Stromal cell of bone marrow (primary cell): ENCODE results near the gene SEPTIN8.
A peak's percentile ranks its signal among the peaks of the same experiment; 100 is the strongest.
"Not testable (repeated sequence)": the region's sequence is repeated elsewhere in the genome, so short reads cannot be mapped to it uniquely, and the experiment has no call there.

Experiments used
- DNase-seq: peaks from one replicate; pipeline ENCODE4 v3.0.0-alpha.2; 2012; ENCODE audit warnings: low read depth

SEPTIN8 gene

DNA sequence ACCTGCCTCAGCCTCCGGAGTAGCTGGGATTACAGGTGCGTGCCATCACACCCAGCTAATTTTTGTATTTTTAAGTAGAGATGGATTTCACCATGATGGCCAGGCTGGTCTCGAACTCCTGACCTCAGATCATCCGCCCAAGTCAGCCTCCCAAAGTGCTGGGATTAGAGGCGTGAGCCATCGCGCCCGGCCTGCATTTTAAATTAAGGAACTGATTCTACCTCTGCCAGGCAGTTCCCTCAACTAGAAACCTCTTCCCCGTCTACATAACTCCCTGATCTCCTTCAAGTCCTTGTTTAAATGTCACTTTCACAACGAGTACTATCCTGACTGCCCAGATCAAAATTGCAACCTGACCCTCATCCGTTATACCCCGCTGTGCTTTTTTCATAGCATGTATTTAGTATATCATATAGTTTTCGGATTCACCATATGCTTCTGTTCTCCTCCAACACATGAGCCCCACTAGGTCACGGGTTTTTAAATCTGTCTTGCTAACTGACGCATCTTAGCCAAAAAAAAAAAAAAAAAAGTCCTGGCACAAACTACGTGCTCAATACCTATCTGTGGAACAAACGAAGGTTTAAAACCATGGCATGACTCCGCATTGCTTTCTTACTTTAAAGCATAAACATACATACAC, 35.2 kb upstream of the SEPTIN8 start:
- DNase-seq, result no peak

DNA sequence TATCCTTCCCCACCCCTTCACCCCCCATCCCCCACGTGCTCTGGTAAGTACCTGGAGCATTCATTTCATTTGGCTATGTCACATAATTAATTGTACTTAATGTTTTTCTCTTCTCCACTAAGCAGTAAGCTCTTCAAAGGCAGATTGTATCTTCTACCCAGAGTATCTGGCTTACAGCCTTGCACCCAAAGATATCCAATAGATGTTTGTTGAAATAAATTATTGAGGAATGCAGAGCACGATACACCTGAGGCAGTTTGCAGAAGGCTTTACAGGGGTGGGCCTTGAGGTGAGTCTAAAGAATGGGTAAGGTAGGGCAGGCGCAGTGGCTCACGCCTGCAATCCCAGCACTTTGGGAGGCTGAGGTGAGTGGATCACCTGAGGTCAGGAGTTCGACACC, 33.6 kb upstream of the SEPTIN8 start:
- no peak for DNase-seq

DNA sequence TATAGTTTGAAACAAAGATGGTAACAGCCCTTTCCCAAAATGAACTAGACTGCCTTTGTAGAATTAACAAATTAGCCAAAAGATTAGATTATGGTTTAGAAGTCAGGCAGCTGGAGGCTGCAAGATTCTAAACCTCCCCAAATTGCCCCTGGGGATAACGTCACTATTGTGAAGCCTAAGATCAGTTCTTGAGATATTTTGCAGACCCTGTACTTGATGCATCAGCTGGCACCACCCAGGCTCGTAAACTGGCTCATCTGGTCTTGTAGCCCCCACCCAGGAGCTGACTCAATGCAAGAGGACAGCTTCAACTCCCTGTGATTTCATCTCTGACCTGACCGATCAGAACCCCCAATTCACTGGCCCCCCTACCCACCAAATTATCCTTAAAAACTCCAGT, 31.8 kb upstream of the SEPTIN8 start:
- DNase-seq, result no peak

DNA sequence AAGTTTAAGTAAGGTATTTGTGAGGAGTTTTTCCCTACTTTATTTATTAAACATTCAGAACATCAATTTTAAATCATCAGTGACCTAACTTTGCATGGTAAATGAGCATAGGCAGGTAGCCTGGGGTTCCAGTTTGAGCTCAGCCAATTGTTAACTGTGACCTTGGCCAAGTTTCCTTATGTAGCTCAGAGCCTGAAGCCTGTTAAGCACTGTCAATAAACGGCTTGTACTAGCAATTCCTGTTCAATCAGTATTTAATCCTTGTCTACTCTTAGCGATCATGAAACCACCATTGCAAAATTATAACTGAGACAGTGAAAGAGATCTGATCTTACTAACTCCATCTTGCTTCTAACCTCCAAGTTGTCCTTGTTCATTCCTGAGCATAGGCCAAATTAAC, 31.4 kb upstream of the SEPTIN8 start:
- no peak for DNase-seq

DNA sequence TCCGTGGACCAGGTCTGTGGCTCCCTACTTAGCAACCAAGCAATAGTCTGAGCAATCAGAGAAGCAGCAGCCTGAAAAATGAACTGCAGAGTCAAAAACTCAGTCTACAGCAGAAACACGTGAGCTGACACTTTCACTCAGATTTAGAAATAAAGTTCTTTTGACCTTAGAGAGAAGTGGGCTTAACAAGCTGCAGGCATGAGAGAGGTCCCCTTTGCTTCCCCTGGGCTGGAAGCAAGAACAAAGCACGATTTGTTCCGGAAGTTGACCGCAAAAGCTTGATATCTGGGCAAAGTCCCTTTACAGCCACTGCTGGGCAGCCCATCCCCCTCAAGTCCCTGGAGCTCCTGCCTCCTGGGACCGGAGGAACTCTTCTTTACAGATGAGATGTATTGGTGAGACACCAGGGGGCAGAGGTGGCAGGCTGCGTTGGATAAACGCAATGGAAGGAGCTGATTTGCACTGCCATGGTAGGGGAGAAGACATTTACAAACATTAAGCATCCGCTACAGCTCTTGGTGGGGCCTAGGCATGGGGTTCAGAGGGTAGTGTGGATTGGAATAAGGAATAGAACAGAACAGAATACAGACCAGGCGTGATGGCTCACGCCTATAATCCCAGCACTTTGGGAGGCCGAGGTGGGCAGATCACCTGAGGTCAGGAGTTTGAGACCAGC, 30.3 kb upstream of the SEPTIN8 start:
- no peak for DNase-seq

DNA sequence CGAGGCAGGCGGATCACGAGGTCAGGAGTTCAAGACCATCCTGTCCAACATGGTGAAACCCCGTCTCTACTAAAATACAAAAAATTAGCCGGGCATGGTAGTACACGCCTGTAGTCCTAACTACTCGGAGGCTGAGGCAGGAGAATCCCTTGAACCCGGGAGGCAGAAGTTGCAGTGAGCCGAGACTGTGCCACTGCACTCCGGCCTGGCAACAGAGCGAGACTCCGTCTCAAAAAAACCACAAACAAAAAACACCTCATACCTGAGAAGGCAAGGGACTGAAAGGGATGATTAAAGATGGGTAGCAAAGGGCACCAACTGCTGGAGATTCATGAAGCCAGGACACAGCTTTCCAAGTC, 29.7 kb upstream of the SEPTIN8 start:
- DNase-seq, result not testable (repeated sequence)

DNA sequence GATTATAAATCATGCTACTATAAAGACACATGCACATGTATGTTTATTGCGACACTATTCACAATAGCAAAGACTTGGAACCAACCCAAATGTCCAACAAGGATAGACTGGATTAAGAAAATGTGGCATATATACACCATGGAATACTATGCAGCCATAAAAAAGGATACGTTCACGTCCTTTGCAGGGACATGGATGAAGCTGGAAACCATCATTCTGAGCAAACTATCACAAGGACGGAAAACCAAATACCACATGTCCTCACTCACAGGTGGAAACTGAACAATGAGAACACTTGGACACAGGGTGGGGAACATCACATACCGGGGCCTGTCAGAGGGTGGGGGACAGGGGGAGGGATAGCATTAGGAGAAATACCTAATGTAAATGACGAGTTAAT, 28.8 kb upstream of the SEPTIN8 start:
- not testable (repeated sequence) for DNase-seq

DNA sequence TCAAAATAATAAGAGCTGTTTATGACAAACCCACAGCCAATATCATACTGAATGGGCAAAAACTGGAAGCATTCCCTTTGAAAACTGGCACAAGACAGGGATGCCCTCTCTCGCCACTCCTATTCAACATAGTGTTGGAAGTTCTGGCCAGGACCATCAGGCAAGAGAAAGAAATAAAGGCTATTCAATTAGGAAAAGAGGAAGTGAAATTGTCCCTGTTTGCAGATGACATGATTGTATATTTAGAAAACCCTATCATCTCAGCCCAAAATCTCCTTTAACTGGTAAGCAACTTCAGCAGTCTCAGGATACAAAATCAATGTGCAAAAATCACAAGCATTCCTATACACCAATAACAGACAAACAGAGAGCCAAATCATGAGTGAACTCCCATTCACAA, 27.2 kb upstream of the SEPTIN8 start:
- DNase-seq, result not testable (repeated sequence)

DNA sequence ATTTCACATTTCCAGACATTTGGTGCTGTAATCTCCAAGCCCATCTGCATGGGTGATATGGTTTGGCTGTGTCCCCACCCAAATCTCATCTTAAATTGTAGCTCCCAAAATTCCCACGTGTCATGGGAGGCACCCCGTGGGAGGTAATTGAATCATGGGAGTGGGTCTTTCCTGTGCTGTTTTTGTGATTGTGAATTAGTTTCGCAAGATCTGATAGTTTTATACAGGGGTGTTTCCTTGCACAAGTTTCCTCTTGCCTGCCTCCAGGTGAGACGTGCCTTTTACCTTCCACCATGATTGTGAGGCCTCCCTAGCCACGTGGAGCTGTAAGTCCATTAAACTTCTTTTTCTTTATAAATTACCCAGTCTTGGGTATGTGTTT, 25.6 kb upstream of the SEPTIN8 start:
- not testable (repeated sequence) for DNase-seq

DNA sequence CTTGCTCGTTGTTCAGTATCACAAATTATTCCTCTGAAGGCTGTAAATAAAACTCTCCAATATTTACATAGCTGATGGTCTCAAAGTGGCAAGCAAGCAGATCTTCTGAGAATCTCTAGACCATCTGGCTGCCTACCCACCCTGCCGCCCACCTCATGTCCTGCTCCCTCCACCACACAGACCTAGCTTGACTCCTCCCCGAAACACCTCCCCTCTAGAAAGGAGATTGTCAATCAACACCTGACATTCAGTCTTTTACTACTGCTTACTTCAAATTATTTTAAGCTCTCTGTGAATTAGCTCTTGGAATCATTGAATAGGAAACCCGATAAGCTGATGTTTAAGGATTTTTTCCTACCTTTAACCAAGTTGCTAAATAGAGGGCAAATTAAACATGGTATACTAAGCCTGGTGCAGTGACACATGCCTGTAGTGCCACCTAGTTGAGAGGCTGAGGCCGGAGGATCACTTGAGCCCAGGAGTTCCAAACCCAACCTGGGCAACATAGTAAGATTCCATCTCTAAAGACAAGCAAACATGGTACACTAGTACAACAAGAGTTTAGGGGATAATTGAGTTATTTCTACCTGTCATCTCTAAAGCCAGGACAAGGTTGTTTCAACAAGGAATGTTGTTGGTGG, 25.1 kb upstream of the SEPTIN8 start:
- DNase-seq, result no peak

DNA sequence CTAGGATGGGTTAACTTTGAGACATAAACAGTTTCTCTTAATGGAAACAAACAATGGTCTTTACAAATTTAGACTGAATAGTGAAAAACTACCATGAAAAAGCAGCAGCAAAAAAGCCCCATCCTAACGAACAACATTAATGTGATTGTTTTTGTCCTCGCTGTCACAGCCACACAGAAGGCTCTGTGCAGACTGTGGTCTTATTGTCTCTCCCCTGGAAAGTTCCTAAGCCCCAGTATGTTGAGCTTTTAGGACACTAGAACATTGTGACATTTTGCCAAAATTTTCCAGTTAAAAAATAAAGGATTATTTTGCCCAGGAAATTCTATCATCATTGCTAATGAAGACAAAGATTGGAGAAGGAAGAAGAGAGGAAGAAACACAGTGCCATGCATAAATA, 23.5 kb upstream of the SEPTIN8 start:
- DNase-seq, result no peak

DNA sequence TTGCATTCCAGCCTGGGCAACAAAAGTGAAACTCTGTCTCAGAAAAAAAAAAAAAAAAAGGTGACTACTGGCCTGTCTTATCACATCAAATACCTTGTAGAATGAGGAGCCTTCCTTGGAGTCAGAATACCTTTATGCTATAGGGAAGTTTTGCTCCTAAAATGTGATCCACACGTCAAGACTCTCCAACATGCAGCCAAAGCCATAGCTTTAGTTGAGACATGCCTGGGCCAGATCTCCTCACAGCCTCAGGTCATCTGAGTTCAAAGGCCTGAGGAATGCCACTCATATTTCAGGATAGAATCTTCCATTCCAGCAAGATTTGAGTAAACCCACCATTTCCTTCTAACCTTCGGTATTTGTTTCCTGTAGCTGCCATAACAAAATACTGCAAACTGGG, 22.4 kb upstream of the SEPTIN8 start:
- no peak for DNase-seq

DNA sequence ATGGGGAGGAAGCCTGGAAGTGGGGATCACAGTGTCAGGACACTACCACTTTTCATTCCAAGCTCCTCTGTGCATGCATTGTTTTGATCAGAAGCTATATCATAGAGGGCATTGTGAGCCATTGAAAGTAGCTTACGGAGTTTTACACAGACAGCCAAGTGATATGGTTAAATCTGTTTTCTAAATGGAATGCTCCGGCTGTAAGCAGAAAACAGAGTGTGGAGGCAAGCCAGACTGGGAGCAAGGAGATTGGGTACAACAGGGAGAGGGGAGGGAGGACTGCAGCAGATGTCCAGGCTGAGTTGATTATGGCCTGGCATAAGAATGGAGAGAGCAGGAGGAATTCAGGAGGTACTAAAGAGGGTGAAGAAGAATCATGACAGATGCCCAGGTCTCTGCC, 20.6 kb upstream of the SEPTIN8 start:
- no peak for DNase-seq

DNA sequence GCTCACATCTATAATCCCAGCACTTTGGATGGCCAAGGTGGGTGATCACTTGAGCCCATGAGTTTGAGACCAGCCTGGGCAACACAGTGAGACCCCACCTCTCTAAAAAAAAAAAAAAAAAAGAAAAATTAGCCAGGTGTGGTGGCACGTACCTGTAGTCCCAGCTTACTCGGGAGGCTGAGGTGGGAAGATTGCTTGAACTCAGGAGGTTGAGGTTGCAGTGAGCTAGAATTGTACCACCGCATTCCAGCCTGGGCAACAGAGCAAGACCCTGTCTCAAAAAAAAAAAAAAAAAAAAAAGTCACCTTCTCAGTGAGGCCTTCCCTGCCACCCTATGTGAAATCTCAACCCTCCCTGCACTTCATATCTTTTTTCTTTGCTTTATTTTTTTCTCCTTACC, 14.0 kb upstream of the SEPTIN8 start:
- no peak for DNase-seq

DNA sequence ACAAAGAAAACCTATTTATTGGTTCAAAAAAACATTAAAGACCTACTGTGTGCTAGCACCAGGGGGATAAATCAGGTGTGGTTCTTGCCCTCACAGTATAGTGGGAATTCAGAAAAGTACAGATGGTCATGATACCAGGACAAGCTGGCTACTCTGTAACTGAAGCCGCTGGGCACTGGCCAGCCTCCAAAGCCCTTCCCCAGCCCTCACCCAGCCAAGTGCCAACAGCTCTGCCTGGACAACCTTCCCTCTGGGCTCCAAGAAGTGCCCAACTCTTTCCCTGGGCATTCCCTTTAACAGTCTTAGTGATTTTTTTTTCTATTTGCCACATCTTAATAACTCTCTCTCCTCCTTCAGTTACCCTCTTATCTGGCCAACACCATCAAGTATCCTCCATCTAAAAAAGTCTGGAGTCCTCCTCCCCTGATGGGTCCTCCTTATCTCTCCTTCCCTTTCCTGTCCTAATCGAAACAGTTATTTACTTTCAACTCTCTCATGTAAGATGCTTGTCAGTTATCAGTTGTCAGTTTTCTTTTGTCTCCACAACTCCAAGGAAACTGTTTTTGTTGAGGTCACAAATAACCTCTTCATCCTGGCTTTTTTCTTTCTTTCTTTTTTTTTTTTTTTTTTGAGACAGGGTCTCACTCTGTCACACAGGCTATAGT, 13.3 kb upstream of the SEPTIN8 start:
- no peak for DNase-seq

DNA sequence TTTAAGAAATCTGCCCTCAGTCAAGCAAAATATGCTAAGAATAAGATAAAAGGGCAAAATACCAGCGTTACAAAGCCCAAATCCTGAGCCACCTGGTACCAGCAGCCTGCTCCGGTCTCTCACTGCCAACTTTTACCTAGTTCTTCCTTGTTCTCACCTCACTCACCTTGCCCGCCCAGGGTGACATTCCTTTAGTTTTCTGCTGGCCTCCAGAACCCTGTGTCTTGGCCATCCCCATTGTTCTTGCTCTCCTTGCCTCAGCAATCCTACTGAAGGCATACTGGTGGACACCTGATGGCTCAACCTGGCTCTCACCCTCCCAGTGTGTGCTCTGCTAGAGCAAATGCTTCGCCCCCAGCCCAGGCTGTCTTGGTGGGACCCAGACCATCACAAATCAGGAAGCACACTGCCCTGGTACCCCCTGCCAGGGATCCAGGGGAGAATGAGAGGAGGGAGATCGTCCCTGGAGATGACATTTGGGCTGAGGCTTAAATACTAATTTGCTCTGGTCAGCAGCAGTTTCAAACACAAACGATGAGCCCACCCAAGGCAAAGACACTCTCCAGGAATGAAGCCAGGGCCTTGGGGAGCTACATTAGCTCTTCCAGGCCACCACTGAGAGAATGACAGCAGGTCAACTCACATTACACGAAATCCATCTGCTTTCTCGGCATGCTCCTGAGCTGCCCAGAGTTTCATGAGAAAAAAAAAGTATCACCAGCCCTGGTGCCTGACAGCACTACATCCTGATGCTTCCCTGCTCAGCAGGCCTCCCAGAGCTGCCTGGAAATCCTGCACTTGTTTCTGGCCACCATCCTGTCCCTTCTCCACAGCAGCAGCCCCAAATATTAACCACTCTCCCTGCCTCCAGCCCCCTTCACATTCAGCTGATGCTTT, 12.2 kb upstream of the SEPTIN8 start:
- DNase-seq, result no peak

DNA sequence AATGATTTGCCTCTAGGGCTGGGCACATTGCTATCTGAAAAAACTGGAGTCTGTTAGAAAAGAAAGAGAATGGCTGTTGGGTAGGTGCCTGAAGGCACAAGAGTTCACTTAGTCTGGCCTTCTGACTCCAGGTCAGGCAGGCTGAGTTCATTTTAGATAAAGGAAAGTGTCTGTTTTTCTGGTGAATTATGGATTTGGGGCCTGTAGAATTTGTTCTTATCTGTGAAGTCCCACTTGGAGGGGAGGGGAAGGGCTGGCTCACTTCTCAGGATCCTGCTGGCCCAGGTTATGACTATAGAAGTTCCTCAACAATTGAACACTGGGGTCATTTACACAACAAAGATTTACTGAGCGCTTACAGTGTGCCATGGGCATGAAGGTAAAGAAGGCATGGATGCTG, 11.5 kb upstream of the SEPTIN8 start:
- DNase-seq, result no peak

DNA sequence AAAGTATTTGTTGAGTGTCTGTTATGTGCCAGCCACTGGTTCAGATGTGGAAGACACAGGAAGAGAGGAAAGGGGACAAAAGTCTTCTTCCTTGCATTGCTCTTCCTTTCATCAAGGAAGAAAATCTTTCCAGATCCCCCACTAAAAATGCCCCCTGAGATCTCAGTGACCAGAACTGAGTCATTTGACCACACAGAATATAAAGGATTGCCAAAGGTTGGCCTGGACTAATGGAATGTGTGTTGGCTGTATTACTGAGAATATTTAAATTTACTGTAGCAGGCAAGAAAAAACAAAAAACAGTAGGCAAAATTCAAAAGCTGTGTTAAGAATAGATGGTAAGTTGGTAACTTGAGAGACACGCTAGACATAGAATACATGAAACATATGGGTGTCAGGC, 10.0 kb upstream of the SEPTIN8 start:
- DNase-seq, result peak; percentile 51

DNA sequence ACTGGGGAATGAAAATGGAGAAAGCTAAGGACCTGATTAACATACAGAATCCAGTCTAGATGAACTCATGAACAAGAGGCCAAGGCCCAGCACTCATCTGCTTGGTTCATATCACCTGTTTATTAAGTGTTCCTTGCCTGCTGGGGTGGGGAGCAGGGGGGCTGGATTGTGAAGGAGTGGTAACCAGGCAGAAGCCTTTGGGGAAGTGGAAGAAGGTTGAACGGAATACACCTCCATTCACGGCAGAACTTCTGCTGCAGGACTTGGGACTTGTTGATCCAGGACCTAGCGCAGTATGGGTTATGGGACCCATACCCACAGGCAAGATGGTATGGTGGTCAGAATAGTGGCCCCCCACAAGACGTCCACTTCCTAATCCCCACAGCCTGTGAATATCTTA, 8.8 kb upstream of the SEPTIN8 start:
- no peak for DNase-seq

DNA sequence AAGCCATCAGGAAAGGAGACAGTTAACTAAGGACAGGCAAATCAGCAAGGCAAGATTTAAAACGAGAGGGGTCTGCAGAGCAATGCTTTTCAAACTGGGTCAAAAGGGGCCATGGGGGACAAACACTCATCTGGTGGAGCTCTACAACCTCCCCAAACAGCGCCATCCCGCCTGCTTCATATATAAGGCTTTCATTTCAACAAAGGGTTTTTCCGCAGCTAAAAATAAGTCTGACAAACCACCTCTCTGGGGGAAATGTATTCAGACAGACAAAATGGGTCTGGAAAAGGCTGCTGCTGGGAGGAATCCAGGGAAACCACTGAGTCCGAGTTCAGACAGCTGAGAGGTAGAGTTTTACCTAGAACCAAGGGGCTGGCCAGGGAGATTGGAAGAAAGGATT, 8.3 kb upstream of the SEPTIN8 start:
- DNase-seq, result peak; percentile 40

DNA sequence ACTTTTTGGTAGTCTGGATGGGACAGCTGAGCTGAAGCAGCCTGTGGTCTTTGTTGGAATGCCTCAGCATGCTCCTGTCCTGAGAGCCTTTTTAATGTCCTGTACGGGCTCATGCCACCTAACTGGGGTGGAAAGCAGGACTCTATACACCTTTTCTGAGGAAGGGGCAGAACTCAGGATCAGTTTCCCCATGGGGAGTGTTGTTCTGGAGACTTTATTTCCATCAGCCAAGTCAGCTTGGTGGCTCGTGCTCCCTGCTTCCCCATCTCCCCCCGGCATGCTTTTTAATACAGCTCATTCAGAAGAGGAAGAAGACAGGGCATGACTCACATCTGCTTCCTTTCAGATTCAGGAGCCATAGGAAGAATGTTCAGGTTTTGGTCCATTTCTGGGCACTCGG, 5.1 kb upstream of the SEPTIN8 start:
- DNase-seq, result no peak

DNA sequence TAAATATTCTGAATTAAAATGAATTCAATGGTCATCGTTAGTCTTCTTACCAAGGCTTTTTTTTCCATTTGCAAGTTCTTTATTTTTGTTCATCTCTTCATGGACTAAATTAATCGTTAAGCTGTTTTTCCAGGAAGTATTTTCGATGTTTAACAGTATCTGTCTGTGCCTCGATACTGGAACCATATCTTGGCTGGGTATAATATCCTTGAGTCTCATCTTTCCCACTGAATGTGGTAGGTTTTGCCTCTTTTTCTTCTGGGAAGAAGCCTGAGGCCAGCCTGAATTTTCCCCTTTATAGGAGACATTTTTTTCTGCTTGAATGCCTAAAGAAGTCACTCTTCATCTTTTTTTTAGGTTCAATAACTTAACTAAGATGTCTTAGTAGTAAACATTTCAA, 4.0 kb upstream of the SEPTIN8 start:
- no peak for DNase-seq
